GM12878 (cell line): ENCODE results near the gene CADM2. TPM values are rescaled to one million over a fixed set of nuclear protein-coding genes. Genes with fewer than 3 reads are reported as not detected.

ENCODE experiments used
- BCLAF1 ChIP-seq: fragments of 450-650 bp; IDR thresholded peaks from 2 replicates; pipeline ENCODE4 v1.6.1; 2017; ENCODE audit warnings: antibody characterized with exemption, mild to moderate bottlenecking, moderate library complexity
- CREM ChIP-seq: IDR thresholded peaks from 2 replicates; pipeline ENCODE4 v1.6.1; 2014; ENCODE audit warnings: antibody characterized with exemption, low read depth
- GATAD2B ChIP-seq: fragments of 450-650 bp; conservative IDR thresholded peaks from 2 replicates; pipeline ENCODE4 v1.6.1; 2017; ENCODE audit warnings: low read depth, mild to moderate bottlenecking, moderate library complexity
- JUNB ChIP-seq: IDR thresholded peaks from 2 replicates; pipeline ENCODE4 v1.6.1; 2016; ENCODE audit warnings: antibody characterized with exemption, mild to moderate bottlenecking
- MEF2A ChIP-seq: IDR thresholded peaks from 2 replicates; pipeline ENCODE4 v1.6.1; 2011; ENCODE audit warnings: low read depth, mild to moderate bottlenecking, low read length, moderate library complexity; ENCODE audit not compliant: insufficient read depth
- RBBP5 ChIP-seq: fragments of 200-600 bp; sonication (generic); conservative IDR thresholded peaks from 2 replicates; pipeline ENCODE4 v1.6.1; 2016
- TAF1 ChIP-seq: IDR thresholded peaks from 2 replicates; pipeline ENCODE4 v1.6.1; 2011; ENCODE audit warnings: mild to moderate bottlenecking, low read depth, low read length, borderline replicate concordance
- TARDBP ChIP-seq: IDR thresholded peaks from 2 replicates; pipeline ENCODE4 v1.6.1; 2016; ENCODE audit warnings: borderline replicate concordance
- TBL1XR1 ChIP-seq: IDR thresholded peaks from 2 replicates; pipeline ENCODE4 v1.6.1; 2012; ENCODE audit warnings: low read depth, low read length, improper control_type of control experiment
- YBX1 ChIP-seq: fragments of 450-650 bp; IDR thresholded peaks from 2 replicates; pipeline ENCODE4 v1.6.1; 2016; ENCODE audit warnings: antibody characterized with exemption
- polyA plus RNA-seq, 11 experiments: library from polyadenylated mRNA; depleted of rRNA in 4 of 11; unstranded in 6 of 11; stranded (reverse) in 5 of 11; fragments of >200 nt; fragmentation: Nextera tagmentation in 4 of 11; fragmentation: Illumina TruSeq in 1 of 11; extraction: Ambion mirVana in 4 of 11; extraction: Trizol in 1 of 11; gene quantifications; 1 replicate in 1 of 11; 2 replicates in 10 of 11; pipeline versions ENCODE4 v1.2.1 to v1.2.3, GENCODE V29; 2011 to 2016; ENCODE audit warnings: inconsistent platforms in 2 of 11, missing spikeins in 2 of 11, low read depth in 1 of 11
- total RNA-seq, 4 experiments: library from RNA; depleted of rRNA in 3 of 4; stranded (reverse); fragments of >200 nt in 3 of 4; fragmentation: Illumina TruSeq in 1 of 4; extraction: Trizol in 1 of 4; gene quantifications; 2 replicates each; pipeline versions ENCODE4 v1.2.1 to v1.2.3, GENCODE V29; 2013 to 2021
- TF ChIP-seq, protein P1 (sequence below): fragments of 450-650 bp; IDR thresholded peaks from 2 replicates; pipeline ENCODE4 v1.6.1; 2017; ENCODE audit warnings: mild to moderate bottlenecking, moderate library complexity

Gene CADM2
- total and polyA plus RNA-seq, 10 of the 15 experiments (the other 5 are each of a cell fraction or from before 2014, with no cell fraction given): 0.13 TPM; not detected in 9

DNA sequence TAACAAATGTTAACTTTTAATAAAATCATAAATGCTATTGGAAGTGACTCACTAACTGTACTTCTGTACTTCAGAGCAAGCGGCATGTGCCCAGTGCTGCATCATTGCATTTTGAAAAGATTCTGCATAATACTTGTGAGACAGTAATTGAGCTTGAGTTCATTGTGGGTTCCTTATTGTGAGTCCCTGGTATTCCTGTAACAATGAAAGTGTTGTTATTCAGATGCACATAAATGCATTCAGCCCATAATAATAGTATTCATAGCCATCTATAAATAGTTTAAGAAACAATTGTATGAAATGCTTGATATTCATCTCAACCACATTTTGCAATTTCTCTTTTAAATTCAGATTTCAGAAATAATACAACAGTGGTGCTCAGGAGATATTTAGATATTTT, 976.4 kb downstream of the CADM2 start (continued):
- TF ChIP-seq BCLAF1: no peak
- no peak for TF ChIP-seq CREM
- no peak for TF ChIP-seq MEF2A
- no peak for TF ChIP-seq RBBP5
- no peak for TF ChIP-seq TARDBP
- TF ChIP-seq TAF1: no peak
- no peak for TF ChIP-seq YBX1
- no peak for TF ChIP-seq JUNB
- no peak for TF ChIP-seq GATAD2B
- TF ChIP-seq, protein P1, sequence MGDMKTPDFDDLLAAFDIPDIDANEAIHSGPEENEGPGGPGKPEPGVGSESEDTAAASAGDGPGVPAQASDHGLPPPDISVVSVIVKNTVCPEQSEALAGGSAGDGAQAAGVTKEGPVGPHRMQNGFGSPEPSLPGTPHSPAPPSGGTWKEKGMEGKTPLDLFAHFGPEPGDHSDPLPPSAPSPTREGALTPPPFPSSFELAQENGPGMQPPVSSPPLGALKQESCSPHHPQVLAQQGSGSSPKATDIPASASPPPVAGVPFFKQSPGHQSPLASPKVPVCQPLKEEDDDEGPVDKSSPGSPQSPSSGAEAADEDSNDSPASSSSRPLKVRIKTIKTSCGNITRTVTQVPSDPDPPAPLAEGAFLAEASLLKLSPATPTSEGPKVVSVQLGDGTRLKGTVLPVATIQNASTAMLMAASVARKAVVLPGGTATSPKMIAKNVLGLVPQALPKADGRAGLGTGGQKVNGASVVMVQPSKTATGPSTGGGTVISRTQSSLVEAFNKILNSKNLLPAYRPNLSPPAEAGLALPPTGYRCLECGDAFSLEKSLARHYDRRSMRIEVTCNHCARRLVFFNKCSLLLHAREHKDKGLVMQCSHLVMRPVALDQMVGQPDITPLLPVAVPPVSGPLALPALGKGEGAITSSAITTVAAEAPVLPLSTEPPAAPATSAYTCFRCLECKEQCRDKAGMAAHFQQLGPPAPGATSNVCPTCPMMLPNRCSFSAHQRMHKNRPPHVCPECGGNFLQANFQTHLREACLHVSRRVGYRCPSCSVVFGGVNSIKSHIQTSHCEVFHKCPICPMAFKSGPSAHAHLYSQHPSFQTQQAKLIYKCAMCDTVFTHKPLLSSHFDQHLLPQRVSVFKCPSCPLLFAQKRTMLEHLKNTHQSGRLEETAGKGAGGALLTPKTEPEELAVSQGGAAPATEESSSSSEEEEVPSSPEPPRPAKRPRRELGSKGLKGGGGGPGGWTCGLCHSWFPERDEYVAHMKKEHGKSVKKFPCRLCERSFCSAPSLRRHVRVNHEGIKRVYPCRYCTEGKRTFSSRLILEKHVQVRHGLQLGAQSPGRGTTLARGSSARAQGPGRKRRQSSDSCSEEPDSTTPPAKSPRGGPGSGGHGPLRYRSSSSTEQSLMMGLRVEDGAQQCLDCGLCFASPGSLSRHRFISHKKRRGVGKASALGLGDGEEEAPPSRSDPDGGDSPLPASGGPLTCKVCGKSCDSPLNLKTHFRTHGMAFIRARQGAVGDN: no peak
- no peak for TF ChIP-seq TBL1XR1
